Large intestine (tissue), 3 donors: ENCODE results near the gene C2CD4A. TPM values are rescaled to one million over a fixed set of nuclear protein-coding genes. Genes with fewer than 3 reads are reported as not detected.

Experiments
- DNase-seq, 2 donors: peaks; one replicate each; pipeline versions ENCODE4 v3.0.0 to v3.0.0-alpha.2; 2013
- H3K27ac ChIP-seq: one replicate; pipeline ENCODE4 v1.5.1; 2013; ENCODE audit warnings: low read length
- H3K27me3 ChIP-seq: 2 replicates; pipeline ENCODE4 v1.6.1; 2013; ENCODE audit warnings: low read length; ENCODE audit not compliant: control insufficient read depth, insufficient read depth
- H3K36me3 ChIP-seq: 2 replicates; pipeline ENCODE4 v1.6.1; 2013; ENCODE audit warnings: low read length; ENCODE audit not compliant: control insufficient read depth, insufficient read depth
- H3K4me1 ChIP-seq: one replicate; pipeline ENCODE4 v1.6.1; 2013; ENCODE audit warnings: low read length; ENCODE audit not compliant: control insufficient read depth, insufficient read depth
- H3K4me3 ChIP-seq: one replicate; pipeline ENCODE4 v1.5.1; 2013; ENCODE audit warnings: low read length
- H3K9me3 ChIP-seq: one replicate; pipeline ENCODE4 v1.6.1; 2013; ENCODE audit warnings: mild to moderate bottlenecking, low read depth, low read length, moderate library complexity; ENCODE audit not compliant: control insufficient read depth
- WGBS: methylation state at CpG from one replicate; pipeline ENCODE4 v1.1.5; 2013; ENCODE audit warnings: low lambda C conversion rate; ENCODE audit not compliant: insufficient coverage; 5-methylcytosine and 5-hydroxymethylcytosine counted together
- polyA plus RNA-seq: library from polyadenylated mRNA; unstranded; fragments of 120-200 nt; gene quantifications from one replicate; pipeline ENCODE4 v1.2.1, GENCODE V29; 2013

Gene C2CD4A
- polyA plus RNA-seq, 1 donor: 3.6 TPM

- H3K27ac ChIP-seq: no peak overlapping the region
- no peaks in the 10 kb centered on the region for H3K27me3 ChIP-seq
- WGBS: no CpG with 5 or more reads among the region's 4 CpGs
- H3K4me1 ChIP-seq: peaks cover 5% of the 10 kb centered on the region
- no peaks in the 10 kb centered on the region for H3K9me3 ChIP-seq
- no peaks in the 10 kb centered on the region for H3K36me3 ChIP-seq
- no peak for DNase-seq
- no peak overlapping the region for H3K4me3 ChIP-seq
Measured at GRCh38 chr15:62079594-62079993, 12.8 kb downstream of the C2CD4A start.

DNA sequence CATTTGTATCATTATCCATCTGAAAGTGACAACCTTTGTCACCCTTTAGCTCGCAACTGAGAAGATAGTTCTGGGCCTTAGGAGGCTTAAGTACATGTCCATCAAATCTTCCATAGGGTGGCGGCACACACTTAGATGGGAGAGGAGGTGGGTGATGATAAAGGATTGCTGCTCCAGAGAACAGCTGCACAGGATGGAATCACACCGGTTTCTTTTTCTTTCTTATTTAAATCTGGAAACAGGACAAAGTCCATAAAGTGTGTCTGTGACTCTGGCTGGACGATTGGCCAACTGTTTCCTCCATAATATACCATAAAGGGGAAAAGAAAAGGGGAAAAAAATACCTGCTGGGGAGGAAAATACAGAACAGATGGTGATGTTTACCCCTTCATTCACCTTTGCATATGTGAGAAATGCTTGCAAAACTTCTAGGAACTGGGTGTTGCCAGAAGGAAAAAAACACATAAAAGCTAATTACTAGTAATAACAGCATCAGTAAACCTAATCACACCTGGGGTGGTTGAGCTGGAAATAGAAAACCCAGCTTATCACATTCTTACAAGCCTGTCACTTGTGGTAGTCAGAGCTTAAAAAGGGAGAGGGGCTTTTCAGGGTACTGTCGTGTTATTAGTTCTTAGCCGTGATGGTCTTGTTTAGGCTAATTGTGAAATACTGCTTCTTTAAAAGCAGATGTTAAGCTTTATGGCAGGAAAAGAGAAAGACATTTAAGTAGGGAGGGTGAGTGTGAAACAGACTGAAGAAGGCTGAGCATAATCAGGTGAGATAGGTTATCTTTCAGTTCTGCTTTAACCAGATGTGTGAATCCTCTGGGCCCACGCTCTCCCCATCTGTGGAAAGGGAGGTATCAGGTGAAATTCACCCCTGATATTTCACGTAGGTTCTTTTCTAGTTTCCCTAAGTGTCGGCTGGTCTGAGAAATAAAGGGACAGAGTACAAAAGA lies 16.7 kb downstream of the C2CD4A start:
- WGBS: 60% methylated on average over 1 of the region's 9 CpGs
- no peak overlapping the region for H3K4me3 ChIP-seq
- peaks cover 8% of the 10 kb centered on the region for H3K9me3 ChIP-seq

GRCh38 chr15:62085740-62086139 lies 19.0 kb downstream of the C2CD4A start:
- Histone ChIP-seq H3K27me3 (no peaks in the 10 kb centered on the region), H3K9me3 (peaks cover 8% of the 10 kb centered on the region), H3K4me1 (peaks cover 5% of the 10 kb centered on the region), H3K27ac (no peak overlapping the region), H3K4me3 (no peak overlapping the region), H3K36me3 (no peaks in the 10 kb centered on the region)
- no peak for DNase-seq
- no CpG with 5 or more reads among the region's 4 CpGs for WGBS

More for the DNA sequence above, 16.7 kb downstream of the C2CD4A start:
- Histone ChIP-seq H3K36me3 (no peaks in the 10 kb centered on the region), H3K4me1 (peaks cover 5% of the 10 kb centered on the region), H3K27me3 (no peaks in the 10 kb centered on the region), H3K27ac (peak overlapping the region; percentile 78)
- peak; percentile 56 to 84 for DNase-seq

- peak in 1 of 2 donors; percentile 43 for DNase-seq
- WGBS: no CpG with 5 or more reads among the region's 5 CpGs
- H3K27me3 ChIP-seq: no peaks in the 10 kb centered on the region
- H3K9me3 ChIP-seq: peaks cover 8% of the 10 kb centered on the region
- H3K27ac ChIP-seq: peak overlapping the region; percentile 15
- no peak overlapping the region for H3K4me3 ChIP-seq
- H3K36me3 ChIP-seq: no peaks in the 10 kb centered on the region
- H3K4me1 ChIP-seq: peaks cover 2% of the 10 kb centered on the region
Measured at GRCh38 chr15:62087671-62088352, 21.0 kb downstream of the C2CD4A start.

DNA sequence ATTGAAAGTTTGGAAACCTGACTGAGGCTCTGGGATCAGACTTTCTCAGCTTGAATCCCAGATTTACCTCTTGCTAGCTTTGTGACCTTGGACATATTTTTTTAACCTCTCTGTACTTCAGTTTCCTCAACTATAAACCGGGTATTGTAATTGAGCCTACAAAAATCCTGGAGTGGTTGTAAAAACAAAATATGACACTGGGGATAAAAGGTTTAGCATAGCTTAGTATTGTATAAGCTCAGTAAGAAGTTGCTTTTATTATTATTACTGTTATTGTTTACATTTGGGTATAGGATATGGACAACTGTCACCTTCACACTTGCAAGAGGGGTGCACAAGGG lies 21.5 kb downstream of the C2CD4A start:
- no peaks in the 10 kb centered on the region for H3K4me1 ChIP-seq
- WGBS: 86% methylated on average over 1 of the region's 1 CpG
- H3K4me3 ChIP-seq: no peak overlapping the region
- peak overlapping the region; percentile 15 for H3K27ac ChIP-seq
- DNase-seq: no peak
- no peaks in the 10 kb centered on the region for H3K27me3 ChIP-seq
- H3K36me3 ChIP-seq: no peaks in the 10 kb centered on the region
- H3K9me3 ChIP-seq: peaks cover 8% of the 10 kb centered on the region

DNA sequence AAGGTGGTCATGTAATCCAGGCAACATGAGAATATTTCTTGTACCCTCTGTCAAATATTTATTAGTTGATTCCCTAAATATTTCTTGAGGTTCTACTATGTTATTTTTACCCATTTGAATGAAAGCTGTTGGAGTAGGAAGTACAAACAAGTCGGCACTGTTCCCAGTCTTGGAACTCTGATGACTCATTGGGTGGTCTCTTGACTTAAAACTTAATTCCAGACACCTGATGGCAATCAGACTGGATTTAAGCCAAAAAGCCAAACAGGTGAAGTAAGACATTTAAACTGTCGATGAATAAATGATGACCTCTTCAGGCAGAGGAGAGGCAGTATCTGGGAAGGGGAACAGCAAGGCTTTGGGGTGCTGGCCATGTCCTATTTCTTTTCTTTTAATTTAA lies 22.8 kb downstream of the C2CD4A start:
- Histone ChIP-seq H3K27me3 (no peaks in the 10 kb centered on the region), H3K36me3 (no peaks in the 10 kb centered on the region), H3K27ac (no peak overlapping the region), H3K9me3 (peaks cover 8% of the 10 kb centered on the region), H3K4me3 (no peak overlapping the region), H3K4me1 (no peaks in the 10 kb centered on the region)
- no CpG with 5 or more reads among the region's 2 CpGs for WGBS
- DNase-seq: no peak

DNA sequence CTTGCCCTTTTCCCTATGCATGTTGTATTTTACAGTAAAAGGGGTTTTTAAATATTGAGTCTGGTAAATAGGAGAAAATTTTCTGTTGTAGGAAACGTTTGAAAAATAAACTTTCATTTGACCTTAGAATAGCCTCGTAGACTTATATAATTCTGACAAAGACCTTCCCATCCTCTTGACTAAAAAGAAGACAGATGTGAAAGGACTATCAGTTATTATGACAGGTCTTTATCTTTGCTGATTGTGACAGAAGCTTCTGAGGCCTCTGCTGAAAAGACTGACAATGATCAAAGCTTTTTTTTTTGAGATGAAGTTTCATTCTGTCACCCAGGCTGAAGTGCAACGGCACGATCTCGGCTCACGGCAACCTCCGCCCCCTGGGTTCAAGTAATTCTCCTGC lies 24.2 kb downstream of the C2CD4A start:
- no peaks in the 10 kb centered on the region for H3K27me3 ChIP-seq
- H3K27ac ChIP-seq: no peak overlapping the region
- H3K4me3 ChIP-seq: no peak overlapping the region
- no peaks in the 10 kb centered on the region for H3K4me1 ChIP-seq
- 67% methylated on average over 2 of the region's 7 CpGs for whole genome bisulfite sequencing
- H3K36me3 ChIP-seq: no peaks in the 10 kb centered on the region
- H3K9me3 ChIP-seq: no peaks in the 10 kb centered on the region
- no peak for DNase-seq

GRCh38 chr15:62093809-62094208 lies 27.0 kb downstream of the C2CD4A start:
- WGBS: no CpG with 5 or more reads among the region's 5 CpGs
- Histone ChIP-seq H3K4me3 (no peak overlapping the region), H3K27ac (no peak overlapping the region), H3K9me3 (no peaks in the 10 kb centered on the region), H3K4me1 (no peaks in the 10 kb centered on the region), H3K27me3 (no peaks in the 10 kb centered on the region), H3K36me3 (no peaks in the 10 kb centered on the region)
- DNase-seq: no peak

DNA sequence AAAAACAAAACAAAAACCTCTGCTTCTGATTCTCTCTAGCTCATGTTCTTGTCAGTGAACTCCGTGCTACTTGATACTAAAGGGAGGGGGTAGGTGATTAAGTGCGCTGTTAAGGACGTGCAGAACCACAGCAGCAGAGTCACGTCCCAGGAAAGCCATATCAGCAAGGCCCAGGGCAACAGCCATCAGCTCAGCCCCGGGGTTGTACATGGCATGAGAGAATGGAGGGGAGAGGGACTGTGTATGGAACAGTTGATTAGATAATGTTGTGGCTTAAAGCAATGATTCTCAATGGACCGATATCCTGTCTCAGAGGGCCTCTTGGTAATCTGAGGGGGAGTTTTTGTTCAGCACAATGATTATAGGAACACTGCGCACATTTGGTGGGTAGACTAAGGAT lies 27.6 kb downstream of the C2CD4A start:
- DNase-seq: peak; percentile 46 to 74
- Histone ChIP-seq H3K4me3 (no peak overlapping the region), H3K27ac (no peak overlapping the region), H3K36me3 (no peaks in the 10 kb centered on the region), H3K9me3 (no peaks in the 10 kb centered on the region), H3K4me1 (no peaks in the 10 kb centered on the region), H3K27me3 (no peaks in the 10 kb centered on the region)
- WGBS: 20% methylated on average over 2 of the region's 7 CpGs

GRCh38 chr15:62099094-62099601 lies 32.4 kb downstream of the C2CD4A start:
- Histone ChIP-seq H3K27ac (no peak overlapping the region), H3K36me3 (no peaks in the 10 kb centered on the region), H3K27me3 (no peaks in the 10 kb centered on the region), H3K9me3 (no peaks in the 10 kb centered on the region), H3K4me1 (no peaks in the 10 kb centered on the region), H3K4me3 (no peak overlapping the region)
- 72% methylated on average over 2 of the region's 7 CpGs for WGBS
- DNase-seq: no peak
